ENCODE data around the gene OR4X1. TPM values are rescaled to one million over a fixed set of nuclear protein-coding genes. Genes with fewer than 3 reads are reported as not detected.

The OR4X1 gene
- total and polyA plus RNA-seq, 4 donors = not detected

Other genes starting within 250 kb of the OR4X1 start
- not detected for gene OR4B1, start 47.1 kb upstream of the OR4X1 start, total RNA-seq
- not detected for gene OR4B1, start 47.1 kb upstream of the OR4X1 start, polyA plus RNA-seq
- gene OR4X2, start 18.8 kb upstream of the OR4X1 start, total RNA-seq = not detected
- gene OR4X2, start 18.8 kb upstream of the OR4X1 start, polyA plus RNA-seq = not detected
- gene OR4S1, start 42.4 kb downstream of the OR4X1 start, total RNA-seq = not detected
- gene OR4S1, start 42.4 kb downstream of the OR4X1 start, polyA plus RNA-seq = not detected
- not detected for gene OR4C3, start 61.1 kb downstream of the OR4X1 start, total RNA-seq
- not detected for gene OR4C3, start 61.1 kb downstream of the OR4X1 start, polyA plus RNA-seq
- gene OR4C5, start 102.6 kb downstream of the OR4X1 start, total RNA-seq = not detected
- gene OR4C5, start 102.6 kb downstream of the OR4X1 start, polyA plus RNA-seq = not detected
- not detected for gene OR4A47, start 224.9 kb downstream of the OR4X1 start, total RNA-seq
- not detected for gene OR4A47, start 224.9 kb downstream of the OR4X1 start, polyA plus RNA-seq